22Rv1 (cell line): ENCODE data around the gene TTC14.
A peak's percentile ranks its signal among the peaks of the same experiment; 100 is the strongest.

Source experiments
- ZFX ChIP-seq: fragments of 450-650 bp; IDR thresholded peaks from 2 replicates; pipeline ENCODE4 v1.6.1; 2017; ENCODE audit warnings: antibody characterized with exemption, borderline replicate concordance
- TF ChIP-seq, protein P1 (sequence below): fragments of 450-650 bp; IDR thresholded peaks from 2 replicates; pipeline ENCODE4 v1.5.1; 2017; ENCODE audit warnings: mild to moderate bottlenecking

DNA sequence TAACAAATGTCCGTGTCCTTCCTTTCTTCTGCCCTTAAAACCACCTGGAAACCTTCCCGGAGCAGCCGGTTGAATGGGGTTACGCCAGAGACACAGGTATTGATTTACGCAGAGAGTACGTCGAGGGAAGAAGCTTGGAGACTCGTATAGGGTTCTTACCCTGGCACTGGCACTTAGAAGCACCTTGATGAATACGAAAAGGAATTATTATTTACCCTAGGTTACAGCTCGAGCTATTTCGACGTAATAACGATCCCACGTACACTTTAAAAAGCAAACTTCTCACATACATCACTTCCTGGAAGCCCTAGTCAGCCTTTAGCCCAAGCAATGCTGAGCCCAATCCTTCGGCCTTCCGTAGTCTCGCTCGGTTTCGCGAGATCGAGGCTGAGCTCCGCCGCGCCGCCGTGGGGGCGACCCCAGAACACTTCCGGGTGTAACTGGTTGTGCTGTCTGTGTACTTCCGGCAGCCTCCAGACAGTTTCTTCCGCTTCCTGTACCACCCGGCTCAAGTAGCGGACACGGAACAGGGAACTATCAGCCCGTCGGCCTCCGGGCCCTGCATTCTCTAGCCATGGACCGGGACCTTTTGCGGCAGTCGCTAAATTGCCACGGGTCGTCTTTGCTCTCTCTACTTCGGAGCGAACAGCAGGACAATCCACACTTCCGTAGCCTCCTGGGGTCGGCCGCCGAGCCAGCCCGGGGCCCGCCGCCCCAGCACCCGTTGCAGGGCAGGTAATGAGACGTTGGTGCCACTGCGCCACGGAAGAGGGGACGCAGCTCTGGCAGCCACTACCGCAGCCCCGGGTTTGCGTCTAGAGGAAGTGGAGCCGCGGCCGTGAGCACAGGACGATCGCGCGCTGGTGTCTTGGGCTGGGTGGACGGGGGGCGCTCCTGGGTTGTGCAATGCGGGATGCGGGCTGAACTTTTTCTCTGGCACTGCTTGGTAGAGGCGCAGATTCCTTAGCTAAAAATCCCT is at the start of gene TTC14:
- TF ChIP-seq, protein P1, sequence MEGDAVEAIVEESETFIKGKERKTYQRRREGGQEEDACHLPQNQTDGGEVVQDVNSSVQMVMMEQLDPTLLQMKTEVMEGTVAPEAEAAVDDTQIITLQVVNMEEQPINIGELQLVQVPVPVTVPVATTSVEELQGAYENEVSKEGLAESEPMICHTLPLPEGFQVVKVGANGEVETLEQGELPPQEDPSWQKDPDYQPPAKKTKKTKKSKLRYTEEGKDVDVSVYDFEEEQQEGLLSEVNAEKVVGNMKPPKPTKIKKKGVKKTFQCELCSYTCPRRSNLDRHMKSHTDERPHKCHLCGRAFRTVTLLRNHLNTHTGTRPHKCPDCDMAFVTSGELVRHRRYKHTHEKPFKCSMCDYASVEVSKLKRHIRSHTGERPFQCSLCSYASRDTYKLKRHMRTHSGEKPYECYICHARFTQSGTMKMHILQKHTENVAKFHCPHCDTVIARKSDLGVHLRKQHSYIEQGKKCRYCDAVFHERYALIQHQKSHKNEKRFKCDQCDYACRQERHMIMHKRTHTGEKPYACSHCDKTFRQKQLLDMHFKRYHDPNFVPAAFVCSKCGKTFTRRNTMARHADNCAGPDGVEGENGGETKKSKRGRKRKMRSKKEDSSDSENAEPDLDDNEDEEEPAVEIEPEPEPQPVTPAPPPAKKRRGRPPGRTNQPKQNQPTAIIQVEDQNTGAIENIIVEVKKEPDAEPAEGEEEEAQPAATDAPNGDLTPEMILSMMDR, result peak; percentile 23
- no peak for TF ChIP-seq ZFX
